GM19035 (cell line): ENCODE measurements around the gene WDR87.

ENCODE experiments used
- ATAC-seq: cut with Tn5 transposase; IDR thresholded peaks from one replicate; pipeline ENCODE4 v1.9.1; 2021; ENCODE audit not compliant: unreplicated experiment

WDR87 gene

DNA sequence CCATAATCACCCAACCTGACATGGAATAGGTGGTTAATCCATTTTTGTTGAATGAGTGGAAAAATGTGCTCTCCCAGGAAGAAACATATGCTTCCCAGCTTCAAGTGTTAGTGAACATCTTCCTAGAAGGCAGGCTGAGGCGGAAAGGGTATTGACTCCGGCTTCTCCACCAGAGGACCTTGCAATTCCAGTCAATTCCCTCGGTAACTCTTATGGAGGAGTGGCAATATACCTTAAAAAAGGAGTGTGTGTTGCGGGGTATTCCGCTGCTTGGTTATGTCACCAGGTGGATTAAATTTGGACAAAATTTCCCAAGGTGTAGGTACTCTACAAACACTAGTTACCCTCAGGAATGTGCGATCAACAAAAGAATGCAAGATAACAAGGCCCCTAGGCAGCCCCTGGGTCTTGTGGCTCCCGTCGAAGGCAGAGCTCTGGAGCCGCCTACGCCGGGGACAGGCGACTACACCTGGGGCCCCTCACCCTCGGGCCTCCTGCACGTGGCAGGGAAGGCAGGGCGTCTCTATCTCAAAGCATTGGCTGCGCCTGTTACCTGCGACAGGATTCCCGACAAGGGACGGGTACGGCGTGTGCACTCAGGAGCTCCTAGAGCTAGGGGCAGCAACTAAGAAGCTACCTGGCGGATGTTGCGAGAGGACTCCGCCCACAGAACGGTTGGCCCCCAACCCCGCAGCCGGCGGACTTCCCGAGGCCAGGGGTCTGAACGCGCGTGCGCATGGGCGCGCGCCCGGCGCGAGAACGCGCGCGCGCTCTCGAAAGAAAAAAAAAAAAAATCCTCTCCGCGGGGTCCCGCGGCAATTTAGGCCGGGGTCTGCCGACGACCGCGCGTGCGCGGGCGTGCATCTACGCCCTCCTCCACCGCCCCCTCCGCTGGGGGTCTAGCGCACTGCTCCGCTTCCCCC is at the start of gene WDR87:
TSS of gene WDR87 (minus strand) at position 649 of the 923 bp plus-strand sequence. CDS start 8,355 bp downstream, outside the sequence.
- peak; percentile 15 for ATAC-seq

- ATAC-seq: no peak
Observed at GRCh38 chr19:37955986-37956385, 49.6 kb upstream of the WDR87 start.

- no peak for ATAC-seq
Observed at GRCh38 chr19:37954421-37954874, 48.1 kb upstream of the WDR87 start.

GRCh38 chr19:37953918-37954303 is 47.5 kb upstream of the WDR87 start:
- ATAC-seq: no peak

DNA sequence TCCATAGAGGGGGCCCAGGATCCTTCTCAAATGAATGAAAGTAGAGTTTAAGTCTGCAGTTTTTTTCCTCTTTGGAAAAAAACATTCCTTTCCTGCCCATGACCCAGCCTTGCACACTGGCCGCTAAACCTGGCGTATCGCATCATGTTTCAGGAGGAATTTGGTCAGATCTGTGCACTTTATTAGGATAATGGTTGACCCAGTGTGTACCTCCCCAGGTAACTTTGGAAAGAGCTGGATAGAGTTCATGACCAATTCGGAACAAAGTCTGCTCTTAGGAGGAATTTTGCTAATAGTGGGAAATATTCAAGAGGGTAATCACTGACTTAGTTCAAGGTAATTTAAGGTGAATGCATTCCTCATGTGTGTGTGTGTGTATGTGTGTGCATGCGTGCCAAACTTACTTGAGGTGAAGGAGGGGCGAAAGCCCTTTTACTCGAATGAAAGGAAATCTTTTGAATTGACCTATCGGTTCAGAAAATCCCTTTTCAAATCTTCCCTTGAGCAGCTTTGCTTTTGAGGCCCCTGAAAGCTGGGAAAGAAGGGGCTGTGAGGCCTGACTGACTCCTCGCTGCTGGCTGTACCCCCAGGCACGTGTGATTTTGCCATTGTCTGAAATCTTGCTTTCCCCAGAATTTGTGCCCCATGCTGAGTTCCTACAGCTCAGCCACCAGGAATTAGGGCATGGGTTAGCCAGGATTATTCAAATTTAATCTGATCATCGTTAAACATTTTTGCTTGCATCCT is 47.0 kb upstream of the WDR87 start:
- ATAC-seq: no peak

- ATAC-seq: no peak
Observed at GRCh38 chr19:37951816-37952210, 45.4 kb upstream of the WDR87 start.

DNA sequence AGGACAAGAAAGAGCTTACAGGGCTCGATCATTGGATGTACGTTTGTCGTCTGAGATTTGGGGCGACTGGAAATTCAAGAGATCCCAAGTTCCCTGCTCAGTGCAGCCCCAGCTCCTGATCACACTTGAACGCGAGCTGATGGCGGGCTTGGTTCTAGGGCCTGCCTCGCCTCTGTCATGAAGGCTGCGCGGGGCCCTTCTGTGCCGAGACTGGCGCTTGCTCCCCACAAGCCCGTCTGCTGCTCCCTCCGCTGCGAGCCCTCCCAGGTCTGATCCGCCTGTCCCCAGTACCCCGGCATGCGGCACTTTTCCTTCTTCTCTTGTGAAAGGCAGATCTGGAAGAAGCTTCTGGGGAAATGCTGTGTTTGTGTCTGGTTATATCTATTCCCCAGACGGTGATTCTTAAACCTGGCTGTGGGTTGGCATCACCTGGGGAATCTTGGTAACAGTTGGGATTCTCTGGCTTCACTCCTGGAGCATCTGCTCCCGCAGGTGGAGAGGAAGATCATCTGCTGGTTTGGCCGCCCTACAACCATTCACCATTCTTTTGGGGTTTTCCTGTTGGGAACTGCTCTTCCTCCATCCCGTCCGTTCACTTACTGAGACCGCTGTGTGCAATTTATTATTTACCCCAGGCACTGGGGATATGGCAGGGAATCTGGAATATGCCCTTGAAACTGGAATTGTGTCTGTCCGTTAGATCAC is 44.2 kb upstream of the WDR87 start:
- ATAC-seq: no peak

DNA sequence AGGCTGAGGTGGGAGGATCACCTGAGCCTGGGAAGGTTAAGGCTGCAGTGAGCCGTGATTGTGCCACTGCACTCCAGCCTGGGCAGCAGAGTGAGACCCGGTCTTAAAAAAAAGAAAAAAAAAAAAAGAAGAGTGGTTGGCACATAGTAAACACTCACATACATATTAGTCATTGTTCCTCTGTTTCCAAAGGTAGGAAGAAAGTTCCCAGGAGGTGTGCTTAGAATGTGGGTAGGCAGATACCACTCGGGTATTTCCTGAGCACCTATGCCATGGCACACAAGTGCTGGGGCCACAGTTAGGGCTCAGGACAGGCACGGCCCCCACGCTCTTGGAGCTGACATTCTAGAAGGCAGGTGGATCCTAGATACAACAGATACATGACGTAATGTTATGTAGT is 42.0 kb upstream of the WDR87 start:
- ATAC-seq: no peak

DNA sequence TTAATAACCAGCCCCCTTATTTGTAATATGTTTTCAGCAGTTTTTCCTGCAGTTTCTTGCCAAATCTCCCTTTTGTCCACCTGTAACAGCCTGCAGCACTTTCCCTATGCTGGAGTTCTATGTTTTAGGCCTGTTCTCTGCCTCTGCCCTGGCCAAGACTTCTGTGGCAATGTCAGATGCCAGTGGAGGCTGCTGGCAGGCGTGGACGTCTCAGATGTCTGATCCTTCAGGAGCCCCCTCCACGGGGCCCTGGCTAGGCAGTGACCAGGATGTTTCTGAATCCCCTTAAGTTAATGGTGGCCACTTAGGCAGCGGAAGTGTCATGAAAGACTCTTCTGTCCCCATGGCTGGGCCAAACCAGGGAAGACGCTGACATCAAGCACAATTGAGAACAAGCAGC is 41.4 kb upstream of the WDR87 start:
- no peak for ATAC-seq

DNA sequence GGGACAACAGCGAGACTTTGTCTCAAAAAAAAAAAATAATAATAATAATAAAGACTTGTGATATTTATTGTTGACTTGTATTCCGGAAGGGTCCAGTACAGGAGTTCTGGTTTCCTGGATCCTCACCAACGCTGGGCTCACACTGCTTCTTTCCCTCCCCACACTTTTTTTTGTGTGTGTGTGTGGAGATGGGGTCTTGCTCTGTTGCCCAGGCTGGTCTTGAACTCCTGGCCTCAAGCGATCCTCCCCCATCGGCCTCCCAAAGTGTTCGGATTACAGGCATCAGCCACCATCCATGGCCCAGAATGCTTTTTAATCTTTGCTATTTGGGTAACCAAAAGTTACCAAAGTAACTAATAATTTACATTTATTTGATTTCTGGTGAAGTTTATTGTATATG is 39.7 kb upstream of the WDR87 start:
- no peak for ATAC-seq

- no peak for ATAC-seq
Observed at GRCh38 chr19:37943480-37943879, 37.1 kb upstream of the WDR87 start.

DNA sequence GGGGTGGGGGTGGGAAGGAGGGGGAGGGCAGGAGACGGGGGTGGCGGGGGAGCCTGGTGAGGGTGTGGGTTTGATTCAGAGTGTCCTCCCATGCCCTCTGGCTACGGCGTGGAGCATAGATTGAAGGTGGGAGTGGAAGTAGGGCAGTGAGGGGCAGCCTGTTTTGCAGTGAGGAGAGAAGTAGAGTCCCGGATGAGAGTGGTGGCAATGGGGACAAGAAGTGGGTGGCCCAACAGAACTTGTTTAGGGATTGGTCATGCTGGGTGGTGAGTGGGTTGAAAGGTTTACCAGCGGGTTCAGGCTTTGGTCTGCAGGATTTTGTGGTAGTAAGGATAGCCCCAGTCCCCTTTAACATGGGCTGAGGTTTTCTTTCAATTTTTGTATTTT is 36.1 kb upstream of the WDR87 start:
- ATAC-seq: no peak

DNA sequence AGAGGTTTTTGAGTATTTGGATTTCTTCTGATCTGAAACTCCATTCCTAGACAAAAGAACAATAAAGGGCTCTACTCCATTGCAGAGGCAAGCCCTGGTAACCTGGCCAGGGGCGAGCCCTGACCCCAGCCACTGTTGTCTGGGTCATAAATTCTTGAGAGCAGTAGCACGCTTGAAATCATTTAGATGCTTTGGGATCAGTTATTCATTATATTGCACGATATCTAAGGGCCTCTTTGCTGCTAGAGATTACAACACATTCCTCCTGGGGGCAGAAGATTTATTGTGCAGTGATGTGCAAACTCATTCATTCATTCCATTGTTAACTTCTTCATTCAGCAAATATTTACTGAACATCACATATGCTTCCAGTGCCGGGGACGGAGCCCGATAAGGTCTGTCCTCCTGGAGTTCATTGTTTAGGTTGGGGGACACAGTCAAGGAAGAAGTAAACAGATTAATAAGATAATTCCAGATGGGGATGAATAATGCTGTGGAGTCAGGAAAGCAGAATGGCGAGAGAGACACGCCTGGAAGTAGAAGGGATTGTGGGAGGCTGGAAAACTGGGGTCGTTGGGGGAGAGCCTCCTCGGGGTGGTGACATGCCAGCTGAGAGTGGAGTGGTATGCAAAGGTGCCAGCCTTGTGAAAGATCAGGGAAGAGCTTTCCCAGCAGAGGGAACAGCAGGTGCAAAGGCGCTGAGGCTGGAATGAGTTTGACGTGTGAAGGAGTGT is 35.6 kb upstream of the WDR87 start:
- no peak for ATAC-seq

DNA sequence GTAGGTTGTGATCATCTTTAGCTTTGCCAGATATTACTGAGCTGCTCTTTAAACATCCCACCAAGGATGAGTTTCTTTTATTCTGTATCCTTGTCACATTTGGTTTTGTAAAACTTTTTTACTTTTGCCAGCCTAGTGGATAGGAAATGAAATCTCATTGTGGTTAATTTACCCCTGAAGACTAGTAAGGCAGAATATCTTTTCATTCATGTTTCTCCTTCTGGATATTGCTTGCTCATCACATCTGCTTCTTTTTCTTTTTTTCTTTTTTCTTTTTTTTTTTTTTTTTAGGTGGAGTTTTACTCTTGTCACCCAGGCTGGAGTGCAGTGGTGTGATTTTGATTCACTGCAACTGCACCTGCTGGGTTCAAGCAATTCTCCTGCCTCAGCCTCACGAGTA is 32.0 kb upstream of the WDR87 start:
- no peak for ATAC-seq

- no peak for ATAC-seq
Observed at GRCh38 chr19:37936886-37937285, 30.5 kb upstream of the WDR87 start.

DNA sequence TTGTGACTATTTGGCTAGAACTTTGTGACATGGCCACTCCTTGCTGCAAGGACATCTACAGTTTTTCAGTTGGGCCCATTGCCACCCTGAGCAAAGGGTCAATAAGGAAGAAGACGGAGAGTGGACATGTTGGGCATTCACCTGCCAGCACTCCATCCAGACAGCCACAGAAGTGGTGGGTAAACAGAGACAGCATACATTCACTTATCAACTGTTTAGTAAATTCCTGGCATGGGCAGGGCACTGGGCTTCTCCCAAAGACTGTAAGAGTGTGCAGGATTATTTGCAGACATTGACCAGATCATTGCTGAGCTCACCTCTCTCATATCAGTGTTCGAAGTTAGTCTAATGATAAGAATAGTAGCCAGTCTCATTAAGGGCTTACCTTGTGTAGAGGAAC is 29.8 kb upstream of the WDR87 start:
- no peak for ATAC-seq

- no peak for ATAC-seq
Observed at GRCh38 chr19:37935341-37935740, 28.9 kb upstream of the WDR87 start.

GRCh38 chr19:37933937-37934358 is 27.6 kb upstream of the WDR87 start:
- ATAC-seq: no peak

GRCh38 chr19:37932985-37933936 is 26.9 kb upstream of the WDR87 start:
- ATAC-seq: no peak
